Thyroid gland (tissue), 4 donors: ENCODE data around the gene PALLD.

Experiments
- CTCF ChIP-seq, 6 experiments: fragments of 200-600 bp in 3 of 6; fragments of 450-650 bp in 3 of 6; sonication (generic) in 3 of 6; IDR thresholded peaks; one replicate each; pipeline ENCODE4 v1.5.1; 2016 to 2019; ENCODE audit warnings: antibody characterized with exemption in 6 of 6, mild to moderate bottlenecking in 2 of 6, inconsistent platforms in 1 of 6, moderate library complexity in 1 of 6
- POLR2A ChIP-seq, 2 donors: fragments of 450-650 bp; IDR thresholded peaks; one replicate each; pipeline ENCODE4 v1.6.1; 2017; ENCODE audit warnings: antibody characterized with exemption in 2 of 2, mild to moderate bottlenecking in 2 of 2, moderate library complexity in 1 of 2

GRCh38 chr4:168880811-168881595, 384.2 kb downstream of the PALLD start:
- TF ChIP-seq POLR2A (IDR thresholded peaks at IDR 0.05): no peak
- TF ChIP-seq CTCF (IDR thresholded peaks at IDR 0.05): no peak
